Endothelial cell of umbilical vein (primary cell): ENCODE data around the gene TTLL4. TPM values are rescaled to one million over a fixed set of nuclear protein-coding genes. Genes with fewer than 3 reads are reported as not detected.

ENCODE experiments used
- BruUV-seq: library from RNA; stranded (reverse); fragments of 400-500 nt; replicated peaks from 2 replicates; lab custom pipeline; 2021; lab: Mats Ljungman, UMichigan
- CTCF ChIA-PET: fragments of 300-600, 350-600 bp; sonication (Branson Sonifier 250); formaldehyde crosslinking; loops from one replicate; lab custom pipeline; 2021; ENCODE audit warnings: antibody characterized with exemption, inconsistent platforms; lab: Charles Lee
- POLR2A ChIA-PET: fragments of 300-600, 350-600 bp; sonication (Branson Sonifier 250); formaldehyde crosslinking; loops from one replicate; lab custom pipeline; 2021; ENCODE audit warnings: antibody characterized with exemption, inconsistent platforms; lab: Charles Lee
- DNase-seq: peaks from one replicate; pipeline ENCODE4 v3.0.0-alpha.2; 2011; ENCODE audit warnings: low read depth, low spot score
- FAIRE-seq: peaks from 2 replicates; lab custom pipeline; 2011; peaks lifted over from hg19 to GRCh38; lab: Jason Lieb, UNC
- H2AFZ ChIP-seq: 2 replicates; pipeline ENCODE4 v1.6.0; 2012; ENCODE audit warnings: low read depth, low read length, control low read depth, inconsistent platforms
- H3K27ac ChIP-seq: 2 replicates; pipeline ENCODE4 v1.5.1; 2011; ENCODE audit warnings: low read depth, mild to moderate bottlenecking, control low read depth, low read length, moderate library complexity; ENCODE audit not compliant: insufficient read depth
- H3K27me3 ChIP-seq, 2 experiments: 2 replicates each; pipeline versions ENCODE4 v1.6.0 to v1.6.1; 2011; ENCODE audit warnings: low read length in 2 of 2, mixed read lengths in 1 of 2; ENCODE audit not compliant: control insufficient read depth in 2 of 2, insufficient read depth in 2 of 2
- H3K36me3 ChIP-seq, 2 experiments: 2 replicates in 1 of 2; 3 replicates in 1 of 2; pipeline ENCODE4 v1.5.1; 2011; ENCODE audit warnings: low read length in 2 of 2, mild to moderate bottlenecking in 1 of 2, moderate library complexity in 1 of 2; ENCODE audit not compliant: control insufficient read depth in 2 of 2, insufficient read depth in 2 of 2; ENCODE audit errors: extremely low read depth in 1 of 2
- H3K4me1 ChIP-seq: 3 replicates; pipeline ENCODE4 v1.5.1; 2011; ENCODE audit warnings: mild to moderate bottlenecking, low read length; ENCODE audit not compliant: control insufficient read depth, insufficient read depth; ENCODE audit errors: extremely low read depth
- H3K4me2 ChIP-seq: 2 replicates; pipeline ENCODE4 v1.6.1; 2011; ENCODE audit warnings: low read length, control low read depth, mixed read lengths; ENCODE audit not compliant: insufficient read depth
- H3K4me3 ChIP-seq, 3 experiments: fragments of 200-600 bp in 1 of 3; sonication (generic), shearing (Covaris generic) in 1 of 3; replicated peaks in 1 of 3; 2 replicates each; pipeline ENCODE4 v1.5.1; 2011 to 2016; ENCODE audit warnings: control low read depth in 3 of 3, low read length in 3 of 3, mild to moderate bottlenecking in 2 of 3, inconsistent platforms in 1 of 3, low read depth in 1 of 3, moderate library complexity in 1 of 3; ENCODE audit not compliant: insufficient read depth in 1 of 3
- H3K79me2 ChIP-seq: 2 replicates; pipeline ENCODE4 v1.6.0; 2012; ENCODE audit warnings: low read length, inconsistent platforms; ENCODE audit not compliant: control insufficient read depth, insufficient read depth
- H3K9ac ChIP-seq: replicated peaks from 2 replicates; pipeline ENCODE3; 2011; ENCODE audit warnings: low read length, control low read depth; ENCODE audit not compliant: insufficient read depth; ENCODE audit errors: extremely low read depth
- H3K9me1 ChIP-seq: replicated peaks from 3 replicates; pipeline ENCODE4 v1.6.0; 2011; ENCODE audit warnings: mild to moderate bottlenecking, low read length; ENCODE audit not compliant: control insufficient read depth, insufficient read depth; ENCODE audit errors: extremely low read depth
- H3K9me3 ChIP-seq: replicated peaks from 2 replicates; pipeline ENCODE4 v1.5.1; 2012; ENCODE audit warnings: low read length, inconsistent platforms; ENCODE audit not compliant: control insufficient read depth, insufficient read depth
- H4K20me1 ChIP-seq: replicated peaks from 2 replicates; pipeline ENCODE3; 2011; ENCODE audit warnings: mild to moderate bottlenecking, low read length; ENCODE audit not compliant: control insufficient read depth, insufficient read depth; ENCODE audit errors: extremely low read depth
- CTCF ChIP-seq, 2 donors: IDR thresholded peaks; 1 replicate in 1 of 2; 2 replicates in 1 of 2; pipeline ENCODE4 v1.5.1; 2011; ENCODE audit warnings: low read length in 2 of 2, mild to moderate bottlenecking in 2 of 2, moderate library complexity in 2 of 2, control low read depth in 1 of 2, inconsistent platforms in 1 of 2, low read depth in 1 of 2; ENCODE audit not compliant: insufficient read depth in 1 of 2; ENCODE audit errors: extremely low read depth in 1 of 2
- EZH2 ChIP-seq: IDR thresholded peaks from 2 replicates; pipeline ENCODE4 v1.6.1; 2012; ENCODE audit warnings: borderline replicate concordance, low read depth, mild to moderate bottlenecking, moderate library complexity, low read length, inconsistent platforms; ENCODE audit not compliant: severe bottlenecking
- FOS ChIP-seq: IDR thresholded peaks from 2 replicates; pipeline ENCODE4 v1.6.1; 2011; ENCODE audit warnings: mild to moderate bottlenecking, low read length, moderate library complexity, borderline replicate concordance; ENCODE audit not compliant: insufficient read depth
- GATA2 ChIP-seq: IDR thresholded peaks from 2 replicates; pipeline ENCODE4 v1.7.0; 2011; ENCODE audit warnings: low read depth, mild to moderate bottlenecking, moderate library complexity, mixed read lengths, low read length; ENCODE audit not compliant: insufficient read length, insufficient read depth
- JUN ChIP-seq: IDR thresholded peaks from 2 replicates; pipeline ENCODE4 v1.6.1; 2011; ENCODE audit warnings: borderline replicate concordance, low read depth; ENCODE audit not compliant: insufficient read length, insufficient read depth
- MYC ChIP-seq: IDR thresholded peaks from one replicate; pipeline ENCODE4 v1.6.1; 2011; ENCODE audit warnings: mild to moderate bottlenecking, low read depth, low read length
- POLR2A ChIP-seq: IDR thresholded peaks from 2 replicates; pipeline ENCODE4 v1.6.1; 2012; ENCODE audit warnings: low read depth, mild to moderate bottlenecking, control low read depth, low read length
- POLR2AphosphoS5 ChIP-seq: IDR thresholded peaks from 2 replicates; pipeline ENCODE4 v1.6.1; 2012; ENCODE audit warnings: low read depth, mild to moderate bottlenecking, control low read depth, low read length, moderate library complexity; ENCODE audit not compliant: insufficient read depth
- dilution Hi-C: fragments of 300-500 bp; cut with MboI; formaldehyde crosslinking; loops from one replicate; pipeline ENCODE4 v1.15.0; 2019; ENCODE audit warnings: low sequenced_read_pairs; ENCODE audit not compliant: extremely low pct_ligation_motif_present
- intact Hi-C: fragments of 100-400 bp; cut with micrococcal nuclease; formaldehyde crosslinking; loops from one replicate; pipeline ENCODE4 v1.10.0; 2022
- polyA plus RNA-seq, 4 experiments: library from polyadenylated mRNA; depleted of rRNA in 3 of 4; stranded (reverse) in 3 of 4; unstranded in 1 of 4; fragments of >200 nt; gene quantifications; 2 replicates each; pipeline versions ENCODE4 v1.2.1 to v1.2.3, GENCODE V29; 2011 to 2012; ENCODE audit warnings: missing spikeins in 1 of 4
- total RNA-seq: library from RNA; stranded (reverse); gene quantifications from 2 replicates; pipeline ENCODE4 v1.2.3, GENCODE V29; 2021
- TF ChIP-seq, protein P1 (sequence below): IDR thresholded peaks from 2 replicates; pipeline ENCODE4 v1.6.1; 2011; ENCODE audit not compliant: insufficient read depth, insufficient read length

Gene TTLL4
- total and polyA plus RNA-seq, 2 donors (not counting 3 experiments of a cell fraction or from before 2014, with no cell fraction given) = 26.7 to 45.0 TPM

DNA sequence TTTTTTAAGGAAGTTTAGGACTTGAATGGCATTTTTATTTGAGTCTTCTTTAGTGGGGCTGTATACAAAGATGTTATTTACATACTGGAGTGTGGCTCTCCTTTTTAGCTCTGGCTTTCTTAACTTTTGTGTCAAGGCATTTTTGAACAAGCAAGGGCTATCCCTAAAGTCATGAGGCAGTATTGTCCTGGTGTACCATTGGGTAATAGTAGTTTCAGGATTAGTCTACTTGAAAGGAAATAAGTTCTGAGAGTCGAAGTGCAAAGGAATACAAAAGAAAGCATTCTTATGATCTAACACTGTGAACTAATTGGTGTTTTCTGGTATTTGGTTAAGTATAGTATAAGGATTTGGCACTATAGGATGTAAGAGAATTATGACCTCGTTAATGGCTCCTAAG, 69.4 kb downstream of the TTLL4 start:
- H4K20me1 ChIP-seq = no peaks in the 10 kb centered on the region
- FAIRE-seq (no peak), DNase-seq (no peak)
- H2AFZ ChIP-seq = no peak overlapping the region
- no peak for TF ChIP-seq EZH2
- TF ChIP-seq, protein P1, sequence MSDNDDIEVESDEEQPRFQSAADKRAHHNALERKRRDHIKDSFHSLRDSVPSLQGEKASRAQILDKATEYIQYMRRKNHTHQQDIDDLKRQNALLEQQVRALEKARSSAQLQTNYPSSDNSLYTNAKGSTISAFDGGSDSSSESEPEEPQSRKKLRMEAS = no peak
- no peak for TF ChIP-seq GATA2
- no peak for TF ChIP-seq POLR2AphosphoS5
- no peak for TF ChIP-seq FOS
- no peak for TF ChIP-seq JUN
- TF ChIP-seq POLR2A = no peak
- TF ChIP-seq MYC = no peak
- TF ChIP-seq CTCF (IDR thresholded peaks at IDR 0.05; ENCODE audit: extremely low read depth in 1 of 2, insufficient read depth in 1 of 2, low read depth in 1 of 2, low read length in 2 of 2) = no peak
- H3K9ac ChIP-seq = no peak overlapping the region
- ChIA-PET POLR2A (no interaction called here), CTCF (interaction anchor here (0.7 kb wide), 1 partner anchor 67 kb away, joined by 3 read pairs; no protein-coding TSS in a partner anchor)
- H3K27me3 ChIP-seq = no peaks in the 10 kb centered on the region
- no TSS peak for BruUV-seq
- peaks cover 6% of the 10 kb centered on the region for H3K4me1 ChIP-seq
- H3K9me3 ChIP-seq = no peaks in the 10 kb centered on the region
- H3K9me1 ChIP-seq = no peaks in the 10 kb centered on the region
- dilution Hi-C loops (no loop called here), intact Hi-C loops (loop anchor here (2.0 kb wide), 1 partner anchor 67 kb away; no protein-coding TSS in a partner anchor)
- H3K79me2 ChIP-seq = no peaks in the 10 kb centered on the region
- H3K4me3 ChIP-seq = no peak overlapping the region
- H3K27ac ChIP-seq = no peak overlapping the region
- no peak overlapping the region for H3K4me2 ChIP-seq
- H3K36me3 ChIP-seq = no peaks in the 10 kb centered on the region
